Motor neuron (in vitro differentiated cells): Measurements from ENCODE around the gene CMC2. TPM values are rescaled to one million over a fixed set of nuclear protein-coding genes. Genes with fewer than 3 reads are reported as not detected.

Experiments
- ATAC-seq, 8 experiments: fragments of 200-7000 bp; cut with Tn5 transposase; replicated peaks in 6 of 8; 2 replicates each; pipeline ENCODE4 v1.8.0; 2021; ENCODE audit warnings: mild to moderate bottlenecking in 8 of 8, moderate library complexity in 8 of 8
- H3K27ac ChIP-seq, 2 donors: fragments of 250-450 bp; sonication (Bioruptor Pico); 2 replicates each; pipeline ENCODE4 v1.9.0; 2021; ENCODE audit warnings: antibody characterized with exemption in 2 of 2, mild to moderate bottlenecking in 2 of 2, moderate library complexity in 1 of 2
- H3K4me1 ChIP-seq, 2 donors: fragments of 250-450 bp; sonication (Bioruptor Pico); replicated peaks in 1 of 2; 2 replicates each; pipeline ENCODE4 v1.6.1; 2021; ENCODE audit warnings: antibody characterized with exemption in 2 of 2, mild to moderate bottlenecking in 2 of 2, moderate library complexity in 1 of 2
- H3K4me3 ChIP-seq, 5 donors: fragments of 250-450 bp; sonication (Bioruptor Pico); 2 replicates each; pipeline ENCODE4 v1.9.0; 2021; ENCODE audit warnings: antibody characterized with exemption in 5 of 5, mild to moderate bottlenecking in 5 of 5, moderate library complexity in 4 of 5
- WGBS, 10 experiments: fragments of 450-650 bp; shearing (Covaris generic); methylation state at CpG; one replicate each; pipeline ENCODE4 v1.0.0; 2022; 5-methylcytosine and 5-hydroxymethylcytosine counted together
- in situ Hi-C, 9 experiments: fragments of 400-800 bp; cut with MboI; loops; one replicate each; pipeline ENCODE4 v1.15.0; 2021; ENCODE audit warnings: low sequenced_read_pairs in 9 of 9, low pct_unique_long_range_greater_than_20kb in 2 of 9; ENCODE audit not compliant: unreplicated experiment in 9 of 9
- total RNA-seq, 8 experiments: library from RNA; unstranded; fragments of 300-600 nt; gene quantifications; 2 replicates each; pipeline versions ENCODE4 v1.2.3 to v1.2.4, GENCODE V29; 2022

CMC2 gene
- total RNA-seq, 8 experiments from 2014 or later = 36.6 to 76.1 (median 53.9) TPM

- H3K27ac ChIP-seq = no peak overlapping the region
- H3K4me1 ChIP-seq = no peaks in the 10 kb centered on the region
- 67 to 100% (median 88%) methylated on average over 1 to 2 of the region's 2 CpGs for WGBS, 10 experiments
- no peak for ATAC-seq
- in situ Hi-C loops = no loop called here
- H3K4me3 ChIP-seq = no peak overlapping the region
Observed at GRCh38 chr16:80985611-80986010, 21.1 kb downstream of the CMC2 start.

- H3K4me3 ChIP-seq = no peak overlapping the region
- no peak overlapping the region for H3K27ac ChIP-seq
- in situ Hi-C loops = no loop called here
- H3K4me1 ChIP-seq = no peaks in the 10 kb centered on the region
- peak in 3 of 8 experiments; percentile 42 to 64 (median 63) for ATAC-seq
- 65 to 90% (median 81%) methylated on average over 3 to 6 of the region's 6 CpGs for WGBS, 10 experiments
Observed at GRCh38 chr16:80984124-80984892, 22.4 kb downstream of the CMC2 start.

- no peaks in the 10 kb centered on the region for H3K4me1 ChIP-seq
- ATAC-seq = no peak
- in situ Hi-C loops = no loop called here
- WGBS, 10 experiments = 50 to 100% (median 74%) methylated on average over 1 to 4 of the region's 4 CpGs
- no peak overlapping the region for H3K27ac ChIP-seq
- no peak overlapping the region for H3K4me3 ChIP-seq
Observed at GRCh38 chr16:80982646-80983045, 24.0 kb downstream of the CMC2 start.

GRCh38 chr16:80981103-80981502, 25.6 kb downstream of the CMC2 start:
- ATAC-seq = no peak
- H3K27ac ChIP-seq = no peak overlapping the region

GRCh38 chr16:80976946-80977345, 29.7 kb downstream of the CMC2 start:
- no peak overlapping the region for H3K4me3 ChIP-seq
- peaks cover 0 to 2% of the 10 kb centered on the region in 2 donors for H3K4me1 ChIP-seq
- no peak overlapping the region for H3K27ac ChIP-seq
- in situ Hi-C loops = no loop called here
- WGBS, 10 experiments = 83 to 100% (median 100%) methylated on average over 1 of the region's 1 CpG; no CpG with 5 or more reads in 4 of the 10 experiments
- ATAC-seq = no peak

More at GRCh38 chr16:80981103-80981502, 25.6 kb downstream of the CMC2 start:
- no peak overlapping the region for H3K4me3 ChIP-seq
- H3K4me1 ChIP-seq = no peaks in the 10 kb centered on the region
- in situ Hi-C loops = no loop called here

- in situ Hi-C loops = no loop called here
- no peak overlapping the region for H3K27ac ChIP-seq
- peaks cover 0 to 5% of the 10 kb centered on the region in 2 donors for H3K4me1 ChIP-seq
- H3K4me3 ChIP-seq = no peak overlapping the region
- 75 to 100% (median 89%) methylated on average over 1 to 6 of the region's 6 CpGs for WGBS, 10 experiments
- no peak for ATAC-seq
Observed at GRCh38 chr16:80974649-80975376, 31.9 kb downstream of the CMC2 start.

GRCh38 chr16:80973991-80974390, 32.7 kb downstream of the CMC2 start:
- no peak overlapping the region for H3K4me3 ChIP-seq
- WGBS, 10 experiments = 68 to 100% (median 99%) methylated on average over 1 to 3 of the region's 4 CpGs; no CpG with 5 or more reads in 2 of the 10 experiments
- H3K27ac ChIP-seq = no peak overlapping the region
- ATAC-seq = no peak
- H3K4me1 ChIP-seq = peaks cover 0 to 5% of the 10 kb centered on the region in 2 donors
- in situ Hi-C loops = no loop called here

- no peak overlapping the region for H3K27ac ChIP-seq
- whole genome bisulfite sequencing, 10 experiments = 71 to 100% (median 96%) methylated on average over 1 to 4 of the region's 4 CpGs
Observed at GRCh38 chr16:80972611-80973010, 34.1 kb downstream of the CMC2 start.

GRCh38 chr16:80971819-80972218, 34.9 kb downstream of the CMC2 start:
- WGBS, 10 experiments = 40 to 100% (median 79%) methylated on average over 1 to 2 of the region's 2 CpGs; no CpG with 5 or more reads in 4 of the 10 experiments
- H3K4me1 ChIP-seq = peaks cover 0 to 5% of the 10 kb centered on the region in 2 donors
- no peak overlapping the region for H3K4me3 ChIP-seq
- in situ Hi-C loops = no loop called here
- peak in 5 of 8 experiments; percentile 86 to 96 (median 92) for ATAC-seq
- no peak overlapping the region for H3K27ac ChIP-seq

More at GRCh38 chr16:80972611-80973010, 34.1 kb downstream of the CMC2 start:
- no peak for ATAC-seq
- in situ Hi-C loops = no loop called here
- peaks cover 0 to 5% of the 10 kb centered on the region in 2 donors for H3K4me1 ChIP-seq
- no peak overlapping the region for H3K4me3 ChIP-seq

- in situ Hi-C loops = no loop called here
- ATAC-seq = no peak
- WGBS, 10 experiments = 86 to 100% (median 100%) methylated on average over 1 to 3 of the region's 3 CpGs; no CpG with 5 or more reads in 2 of the 10 experiments
- no peak overlapping the region for H3K4me3 ChIP-seq
- H3K4me1 ChIP-seq = peaks cover 0 to 5% of the 10 kb centered on the region in 2 donors
- H3K27ac ChIP-seq = no peak overlapping the region
Observed at GRCh38 chr16:80969114-80969484, 37.6 kb downstream of the CMC2 start.

- Histone ChIP-seq H3K4me1 (peaks cover 0 to 5% of the 10 kb centered on the region in 2 donors), H3K27ac (no peak overlapping the region), H3K4me3 (no peak overlapping the region)
- in situ Hi-C loops = no loop called here
- ATAC-seq = no peak
- 63 to 100% (median 90%) methylated on average over 1 to 4 of the region's 4 CpGs for WGBS, 10 experiments
Observed at GRCh38 chr16:80968386-80969113, 38.1 kb downstream of the CMC2 start.

- no peak overlapping the region for H3K27ac ChIP-seq
- no peak overlapping the region for H3K4me3 ChIP-seq
- ATAC-seq = no peak
- in situ Hi-C loops = no loop called here
- no peaks in the 10 kb centered on the region for H3K4me1 ChIP-seq
- WGBS, 10 experiments = 75 to 100% (median 94%) methylated on average over 2 to 4 of the region's 4 CpGs; no CpG with 5 or more reads in 1 of the 10 experiments
Observed at GRCh38 chr16:80966617-80967016, 40.1 kb downstream of the CMC2 start.

- in situ Hi-C loops = no loop called here
- H3K4me3 ChIP-seq = no peak overlapping the region
- ATAC-seq = no peak
- 8 to 93% (median 71%) methylated on average over 2 of the region's 2 CpGs for WGBS, 10 experiments
- no peak overlapping the region for H3K27ac ChIP-seq
- H3K4me1 ChIP-seq = no peaks in the 10 kb centered on the region
Observed at GRCh38 chr16:80964351-80964750, 42.3 kb downstream of the CMC2 start.
